G401 (cell line): ENCODE measurements around the gene SECISBP2. TPM values are rescaled to one million over a fixed set of nuclear protein-coding genes. Genes with fewer than 3 reads are reported as not detected.
"Not testable (repeated sequence)": the region's sequence is repeated elsewhere in the genome, so short reads cannot be mapped to it uniquely, and the experiment has no call there.

Source experiments
- DNase-seq: peaks from one replicate; pipeline ENCODE4 v3.0.0-alpha.2; 2015; ENCODE audit warnings: low spot score
- in situ Hi-C: cut with HindIII; loops from 2 replicates; pipeline ENCODE4 v1.10.0; 2016; ENCODE audit warnings: low sequenced_read_pairs, mixed read lengths
- total RNA-seq: library from RNA; depleted of rRNA; stranded (reverse); fragments of >200 nt; shearing (Covaris generic); gene quantifications from 2 replicates; pipeline ENCODE4 v1.2.3, GENCODE V29; 2014; rRNA removed

Gene SECISBP2
- 16.9 and 38.8 TPM in 2 replicates for total RNA-seq

GRCh38 chr9:89318123-89319014 lies at the start of gene SECISBP2:
Gene SECISBP2, plus strand, starts transcription at chr9:89318500. Its CDS starts 77 bp downstream, at chr9:89318577.
- in situ Hi-C loops = no loop called here
- DNase-seq = peak; percentile 98

GRCh38 chr9:89273528-89274279 lies 44.6 kb upstream of the SECISBP2 start:
- no peak for DNase-seq
- in situ Hi-C loops = no loop called here

GRCh38 chr9:89274838-89275237 lies 43.5 kb upstream of the SECISBP2 start:
- in situ Hi-C loops = no loop called here
- no peak for DNase-seq

GRCh38 chr9:89276040-89276439 lies 42.3 kb upstream of the SECISBP2 start:
- DNase-seq, in situ Hi-C loops: not testable (repeated sequence)

- in situ Hi-C loops = no loop called here
- no peak for DNase-seq
These were observed 41.3 kb upstream of the SECISBP2 start for GRCh38 chr9:89277043-89277442.

GRCh38 chr9:89277454-89277853 lies 40.8 kb upstream of the SECISBP2 start:
- in situ Hi-C loops = no loop called here

GRCh38 chr9:89278551-89278950 lies 39.7 kb upstream of the SECISBP2 start:
- in situ Hi-C loops = no loop called here
- no peak for DNase-seq

More at GRCh38 chr9:89277454-89277853, 40.8 kb upstream of the SECISBP2 start:
- DNase-seq = no peak

- in situ Hi-C loops = no loop called here
- DNase-seq = peak; percentile 40
These were observed 39.1 kb upstream of the SECISBP2 start for GRCh38 chr9:89278997-89279739.

- in situ Hi-C loops = no loop called here
- no peak for DNase-seq
These were observed 37.2 kb upstream of the SECISBP2 start for GRCh38 chr9:89281106-89281505.

- DNase-seq, in situ Hi-C loops: not testable (repeated sequence)
These were observed 35.9 kb upstream of the SECISBP2 start for GRCh38 chr9:89282248-89282968.

GRCh38 chr9:89284076-89284475 lies 34.2 kb upstream of the SECISBP2 start:
- in situ Hi-C loops = no loop called here
- DNase-seq = no peak

GRCh38 chr9:89291741-89292140 lies 26.6 kb upstream of the SECISBP2 start:
- in situ Hi-C loops = no loop called here
- DNase-seq = no peak

GRCh38 chr9:89293014-89293413 lies 25.3 kb upstream of the SECISBP2 start:
- no peak for DNase-seq
- in situ Hi-C loops = no loop called here

- in situ Hi-C loops = no loop called here
- no peak for DNase-seq
These were observed 22.9 kb upstream of the SECISBP2 start for GRCh38 chr9:89295400-89295799.

GRCh38 chr9:89301996-89302395 lies 16.3 kb upstream of the SECISBP2 start:
- DNase-seq, in situ Hi-C loops: not testable (repeated sequence)

- no peak for DNase-seq
- in situ Hi-C loops = no loop called here
These were observed 14.1 kb upstream of the SECISBP2 start for GRCh38 chr9:89304020-89304833.

- in situ Hi-C loops = no loop called here
- no peak for DNase-seq
These were observed 13.5 kb upstream of the SECISBP2 start for GRCh38 chr9:89304834-89305188.

- in situ Hi-C loops = no loop called here
These were observed 12.4 kb upstream of the SECISBP2 start for GRCh38 chr9:89305868-89306267.

More at GRCh38 chr9:89305868-89306267, 12.4 kb upstream of the SECISBP2 start:
- DNase-seq = no peak
